GM19193 (cell line): ENCODE results near the gene ANTXR1.

Experiments used
- POLR2A ChIP-seq: IDR thresholded peaks from 4 replicates; pipeline ENCODE4 v1.6.1; 2011; ENCODE audit not compliant: insufficient read depth, insufficient read length; ENCODE audit errors: extremely low read depth

Gene ANTXR1

GRCh38 chr2:69134306-69134945 lies 121.4 kb downstream of the ANTXR1 start:
- no peak for TF ChIP-seq POLR2A

- no peak for TF ChIP-seq POLR2A
These were observed 125.3 kb downstream of the ANTXR1 start for GRCh38 chr2:69138247-69138772.

GRCh38 chr2:69138793-69139459 lies 125.9 kb downstream of the ANTXR1 start:
- TF ChIP-seq POLR2A: no peak

- no peak for TF ChIP-seq POLR2A
These were observed 127.0 kb downstream of the ANTXR1 start for GRCh38 chr2:69139778-69140670.

- no peak for TF ChIP-seq POLR2A
These were observed 128.1 kb downstream of the ANTXR1 start for GRCh38 chr2:69141061-69141460.

- TF ChIP-seq POLR2A: no peak
These were observed 130.9 kb downstream of the ANTXR1 start for GRCh38 chr2:69143748-69144360.

GRCh38 chr2:69145204-69145603 lies 132.2 kb downstream of the ANTXR1 start:
- TF ChIP-seq POLR2A: no peak

- no peak for TF ChIP-seq POLR2A
These were observed 135.0 kb downstream of the ANTXR1 start for GRCh38 chr2:69147841-69148533.

GRCh38 chr2:69149631-69150215 lies 136.7 kb downstream of the ANTXR1 start:
- no peak for TF ChIP-seq POLR2A

GRCh38 chr2:69151931-69152330 lies 139.0 kb downstream of the ANTXR1 start:
- no peak for TF ChIP-seq POLR2A

- no peak for TF ChIP-seq POLR2A
These were observed 140.0 kb downstream of the ANTXR1 start for GRCh38 chr2:69152847-69153583.

- no peak for TF ChIP-seq POLR2A
These were observed 141.1 kb downstream of the ANTXR1 start for GRCh38 chr2:69154106-69154505.

- no peak for TF ChIP-seq POLR2A
These were observed 143.6 kb downstream of the ANTXR1 start for GRCh38 chr2:69156624-69157023.
